ENCODE results near the gene RPUSD4.
"Not testable (repeated sequence)": the region's sequence is repeated elsewhere in the genome, so short reads cannot be mapped to it uniquely, and the experiment has no call there.

Gene RPUSD4

DNA sequence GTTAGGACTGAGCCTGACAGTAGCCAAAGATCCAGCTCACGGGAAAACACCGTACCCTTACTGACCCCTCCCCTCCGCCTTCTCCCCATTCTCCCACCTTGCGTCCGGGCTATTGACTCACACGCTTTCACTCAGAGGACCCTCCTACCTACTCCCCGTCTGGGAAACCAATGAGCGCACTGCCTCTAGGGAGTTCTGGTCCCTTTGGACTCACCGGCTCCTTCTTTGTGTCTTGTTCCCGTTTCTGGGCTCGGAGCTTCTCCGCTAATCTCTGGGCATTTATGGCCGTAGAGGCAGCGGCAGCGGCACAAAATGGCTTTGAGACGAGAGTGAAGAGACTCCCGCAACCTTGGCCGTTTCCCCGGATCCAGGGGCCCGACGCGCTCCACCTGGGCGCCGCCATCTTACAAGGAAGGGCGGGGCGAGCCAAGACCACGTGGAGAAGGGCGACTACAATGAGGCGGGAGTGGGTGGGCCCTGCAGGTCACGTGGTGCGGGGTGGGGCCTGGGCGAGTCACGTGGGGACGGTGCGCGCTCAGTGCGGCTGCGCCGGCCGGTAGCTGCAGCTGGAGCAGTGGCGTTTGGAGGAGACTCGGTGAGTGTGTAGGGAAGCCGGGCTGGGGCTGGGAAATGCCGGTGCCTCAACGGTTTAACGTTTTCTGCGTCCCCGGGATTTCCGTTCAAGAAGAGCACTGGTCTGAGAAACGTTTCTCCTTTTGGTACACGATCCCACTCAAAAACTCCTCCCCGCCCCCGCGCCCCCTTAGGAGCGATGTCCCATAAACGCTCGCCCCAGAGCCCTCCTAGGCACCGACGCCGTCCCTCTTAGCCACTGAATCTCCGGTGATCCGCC, at the start of gene RPUSD4, which contains the start of gene FAM118B:
TSS of gene RPUSD4 (minus strand) at position 415 of the 853 bp plus-strand sequence. CDS start at position 403, 12 bp downstream.
TSS of gene FAM118B (plus strand) at position 547 of the 853 bp plus-strand sequence. CDS start 23,220 bp downstream, outside the sequence.
- peak; percentile 99 for DNase-seq

DNA sequence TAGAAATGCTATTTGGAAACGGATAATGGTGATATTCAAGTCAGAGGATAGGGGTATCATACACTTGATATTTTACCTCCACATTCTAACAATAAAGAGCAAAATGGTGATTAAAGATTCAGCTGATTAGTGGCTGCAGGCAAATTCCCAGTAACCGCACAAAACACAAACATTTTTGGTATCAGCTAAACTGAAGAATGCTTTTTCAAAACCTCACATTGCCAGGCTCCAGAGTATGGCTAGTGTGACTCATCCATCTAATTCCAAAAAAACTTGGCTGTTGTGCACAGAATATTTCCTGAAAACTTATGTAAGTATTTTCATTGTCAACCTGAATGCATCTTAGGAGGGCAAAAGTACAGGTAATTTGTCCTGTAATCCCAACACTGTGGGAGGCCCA, 46.3 kb upstream of the RPUSD4 start:
- DNase-seq = no peak

GRCh38 chr11:126257144-126257543, 45.7 kb upstream of the RPUSD4 start:
- no peak for DNase-seq

DNA sequence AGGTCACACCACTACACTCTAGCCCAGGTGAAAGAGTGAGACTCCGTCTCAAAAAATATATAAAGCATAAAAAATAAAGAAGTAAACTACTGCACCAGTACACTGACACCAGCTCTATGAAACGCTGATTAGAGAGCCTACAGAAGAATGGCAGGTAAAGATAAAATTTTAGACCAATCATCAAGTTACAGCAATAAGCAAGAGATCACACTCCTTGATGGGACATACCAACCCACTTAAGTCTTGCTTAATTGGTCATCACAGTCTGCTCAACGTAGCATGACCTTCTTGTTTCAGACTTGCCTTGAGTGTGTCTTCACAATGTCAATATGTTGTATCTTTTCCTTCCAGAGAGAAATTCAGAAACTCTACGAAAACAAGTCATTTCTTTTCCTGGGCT, 44.8 kb upstream of the RPUSD4 start:
- DNase-seq = no peak

- DNase-seq = not testable (repeated sequence)
Measured at GRCh38 chr11:126255507-126255906, 44.1 kb upstream of the RPUSD4 start.

GRCh38 chr11:126254819-126255218, 43.4 kb upstream of the RPUSD4 start:
- no peak for DNase-seq

DNA sequence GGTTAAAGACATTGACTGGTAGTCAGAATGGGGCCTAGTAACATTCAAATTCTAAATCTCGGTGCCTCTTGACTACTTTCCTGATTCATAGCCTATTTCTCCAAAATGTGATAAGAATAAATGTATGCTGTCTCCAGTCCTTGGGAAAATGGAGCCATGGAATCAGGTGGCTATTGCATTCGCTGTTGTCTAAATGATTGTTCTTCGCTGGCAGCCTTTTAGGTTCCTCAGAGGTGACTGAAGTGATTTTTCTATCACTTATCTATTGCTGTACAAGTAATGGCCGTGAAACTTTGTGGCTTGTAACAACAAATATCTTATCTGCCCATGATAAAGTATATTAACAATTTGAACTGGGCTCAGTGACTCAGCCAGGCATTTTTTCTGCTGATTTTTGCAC, 41.8 kb upstream of the RPUSD4 start:
- no peak for DNase-seq

- DNase-seq = no peak
Measured at GRCh38 chr11:126246636-126247035, 35.2 kb upstream of the RPUSD4 start.

DNA sequence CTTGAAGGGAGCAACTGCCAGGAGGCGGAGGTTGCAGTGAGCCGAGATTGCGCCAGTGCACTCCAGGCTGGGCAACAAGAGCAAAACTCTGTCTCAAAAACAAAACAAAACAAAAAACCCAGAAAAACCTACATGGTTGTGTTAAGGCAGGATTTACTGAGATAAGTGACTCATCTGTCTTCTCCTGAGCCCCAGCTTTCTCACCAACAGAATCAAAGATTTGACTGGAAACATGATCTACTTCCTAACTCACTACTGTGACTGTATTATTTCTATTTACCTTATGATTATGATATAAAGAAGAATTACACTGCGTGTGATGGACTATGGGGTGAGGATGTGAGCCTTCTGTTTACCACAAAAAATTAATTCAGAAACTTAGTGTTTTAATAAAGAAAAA, 21.9 kb upstream of the RPUSD4 start:
- DNase-seq = no peak

DNA sequence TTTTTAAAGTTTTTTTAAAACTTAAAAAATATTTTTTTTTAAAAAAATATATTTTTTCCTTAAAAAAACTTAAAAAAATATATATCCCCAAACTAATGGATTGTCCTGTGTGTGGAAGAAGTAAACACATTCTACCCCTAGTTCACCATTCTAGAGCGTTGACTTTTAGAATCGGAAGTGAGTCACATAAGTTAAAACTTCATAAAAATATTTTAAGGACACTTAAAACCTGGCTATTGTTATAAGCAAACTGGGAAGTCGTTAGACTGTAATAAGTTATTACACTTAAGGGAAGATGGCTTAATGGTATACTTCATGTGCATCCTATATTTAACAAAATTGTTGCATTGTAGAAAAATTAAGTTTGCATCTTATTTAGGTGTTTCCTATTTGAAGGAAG, 21.2 kb upstream of the RPUSD4 start:
- no peak for DNase-seq

GRCh38 chr11:126231725-126232459, 20.4 kb upstream of the RPUSD4 start:
- DNase-seq = no peak

DNA sequence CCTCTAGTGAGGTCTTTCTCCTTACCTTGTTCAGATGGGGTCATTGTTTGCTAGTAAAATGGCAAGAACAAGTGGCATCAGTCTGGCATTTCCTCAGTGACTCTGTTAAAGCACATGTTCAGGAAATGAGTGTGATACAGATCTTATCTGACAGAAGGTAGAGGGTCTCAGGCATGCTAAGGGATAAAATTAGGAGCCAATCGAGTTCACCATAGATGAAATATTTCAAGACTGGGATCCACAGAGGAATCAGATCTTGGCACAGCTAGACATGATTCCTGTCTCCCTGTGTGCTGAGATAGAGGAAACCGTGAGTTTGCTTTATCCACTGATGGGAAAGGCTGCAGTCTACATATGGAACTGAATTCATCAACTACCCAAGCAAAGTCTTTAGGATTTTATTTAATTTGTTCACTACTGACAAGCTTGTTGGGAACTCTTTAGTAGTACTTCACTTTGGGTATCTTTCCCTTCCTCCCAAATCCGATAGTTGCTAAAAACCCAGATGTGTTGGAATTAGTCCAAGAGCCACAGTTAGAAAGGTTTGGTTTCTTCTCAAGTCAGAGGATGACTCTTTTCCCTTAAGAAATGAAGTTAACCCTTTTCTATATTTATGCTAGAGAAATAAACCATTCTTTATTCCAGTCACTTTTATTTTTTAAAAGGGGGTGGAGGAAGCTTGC, 18.5 kb upstream of the RPUSD4 start:
- no peak for DNase-seq

GRCh38 chr11:126226334-126227084, 15.1 kb upstream of the RPUSD4 start:
- no peak for DNase-seq

DNA sequence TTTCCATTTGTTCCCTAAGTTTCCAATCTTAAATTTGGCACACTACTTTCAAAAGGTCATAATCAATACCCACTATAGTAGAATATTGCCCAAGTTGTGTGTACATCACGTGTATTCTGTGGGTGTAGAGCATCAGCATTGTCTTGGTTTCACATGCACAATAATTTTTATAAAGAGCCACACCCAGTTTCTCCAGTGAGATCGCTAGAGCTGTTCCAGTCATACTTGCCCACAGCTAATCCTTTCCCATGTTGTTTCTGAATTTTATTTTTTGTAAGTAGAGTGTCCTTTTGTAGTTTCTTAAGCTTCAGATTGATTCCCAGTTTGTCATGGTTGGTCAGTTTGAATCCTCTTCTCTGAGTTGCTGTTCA, 13.8 kb upstream of the RPUSD4 start:
- DNase-seq = no peak

DNA sequence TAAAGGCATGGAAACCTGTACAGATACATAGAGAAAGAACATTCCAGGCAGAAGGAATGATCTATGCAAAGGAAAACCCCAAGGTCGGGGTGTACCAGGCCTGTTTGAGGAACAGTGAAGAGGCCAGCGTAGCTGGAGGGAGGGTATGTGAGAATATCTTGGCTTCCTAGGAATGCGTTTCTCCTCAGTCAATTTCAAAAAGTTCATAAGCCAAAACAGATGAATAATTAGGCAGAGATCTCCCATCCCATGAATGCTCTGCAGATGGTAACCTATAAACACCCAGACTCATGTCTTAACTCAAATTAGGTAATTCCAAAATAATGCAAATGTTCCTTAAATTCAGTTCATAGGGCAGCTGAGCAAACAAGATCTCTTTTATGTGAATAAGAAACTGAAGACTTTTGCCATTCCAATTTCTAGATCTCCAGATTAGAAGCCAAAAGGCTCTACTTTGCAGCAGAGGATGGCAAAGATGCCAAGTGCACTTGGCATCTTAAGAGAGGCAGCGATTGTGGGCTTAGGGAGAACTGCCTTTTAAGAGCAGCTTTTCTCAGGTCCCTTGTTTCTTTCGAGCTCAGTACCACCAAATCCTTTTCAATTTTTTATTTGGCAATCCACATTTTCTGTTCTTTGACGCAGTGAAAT, 13.3 kb upstream of the RPUSD4 start:
- no peak for DNase-seq

GRCh38 chr11:126219547-126219946, 8.1 kb upstream of the RPUSD4 start:
- no peak for DNase-seq

- no peak for DNase-seq
Measured at GRCh38 chr11:126217491-126217890, 6.0 kb upstream of the RPUSD4 start.

- no peak for DNase-seq
Measured at GRCh38 chr11:126216526-126217305, 5.3 kb upstream of the RPUSD4 start.

- DNase-seq = no peak
Measured at GRCh38 chr11:126214841-126215240, 3.4 kb upstream of the RPUSD4 start.

DNA sequence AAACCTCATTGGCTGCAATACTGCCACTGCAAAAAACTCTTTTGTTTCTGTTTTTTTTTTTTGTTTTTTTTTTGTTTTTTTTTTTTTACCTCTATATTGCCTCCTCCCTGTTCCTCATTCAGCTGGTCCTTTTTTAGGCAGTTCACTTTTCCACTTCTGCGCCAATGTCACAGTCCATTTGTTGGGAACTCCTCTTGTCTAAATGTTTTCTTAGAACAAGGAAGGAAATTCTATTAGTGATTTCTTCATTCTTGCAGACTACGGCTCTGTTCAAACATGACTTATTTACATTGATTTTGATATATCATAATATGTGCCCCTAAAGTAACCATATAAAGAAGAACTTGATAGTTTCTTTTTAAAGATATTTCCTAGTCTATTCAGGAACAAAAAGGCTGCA, 3.0 kb upstream of the RPUSD4 start:
- DNase-seq = no peak

DNA sequence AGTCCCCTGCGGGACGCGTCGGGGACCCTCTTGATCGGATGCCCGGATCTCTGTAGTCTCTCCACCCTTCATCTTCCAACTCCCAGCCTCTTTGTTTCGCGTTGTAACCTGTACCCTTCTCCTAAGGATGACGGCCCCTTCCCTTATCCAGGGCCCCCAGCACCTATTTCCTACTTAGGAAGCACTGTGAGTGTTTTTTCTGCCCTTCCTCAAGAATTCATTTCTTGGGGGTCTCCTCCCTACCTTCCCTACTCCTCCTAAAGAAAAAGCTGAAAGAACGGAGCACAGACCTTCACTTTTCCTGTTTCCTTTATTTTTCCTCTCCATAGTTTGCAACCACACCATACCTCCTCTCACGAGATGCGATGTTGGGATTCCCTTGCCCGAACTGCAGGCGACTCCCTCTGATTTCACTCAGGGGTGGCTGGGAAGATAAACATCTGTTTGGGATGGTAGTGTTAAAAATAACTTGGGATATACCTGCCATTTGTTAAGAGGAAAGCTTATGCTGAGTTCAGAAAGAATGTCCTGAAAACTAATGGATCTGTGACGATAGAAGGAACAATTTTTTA, 725 bp upstream of the RPUSD4 start:
- no peak for DNase-seq
